GM18520 (cell line): ENCODE results near the gene B4GAT1.
"Not testable (repeated sequence)": the region's sequence is repeated elsewhere in the genome, so short reads cannot be mapped to it uniquely, and the experiment has no call there.

ENCODE experiments used
- ATAC-seq: cut with Tn5 transposase; IDR thresholded peaks from one replicate; pipeline ENCODE4 v1.9.1; 2021; ENCODE audit not compliant: unreplicated experiment

B4GAT1 gene

GRCh38 chr11:66311965-66312548 lies 35.4 kb downstream of the B4GAT1 start:
- peak; percentile 57 for ATAC-seq

- ATAC-seq, result no peak
Measured at GRCh38 chr11:66311470-66311964, 35.9 kb downstream of the B4GAT1 start.

DNA sequence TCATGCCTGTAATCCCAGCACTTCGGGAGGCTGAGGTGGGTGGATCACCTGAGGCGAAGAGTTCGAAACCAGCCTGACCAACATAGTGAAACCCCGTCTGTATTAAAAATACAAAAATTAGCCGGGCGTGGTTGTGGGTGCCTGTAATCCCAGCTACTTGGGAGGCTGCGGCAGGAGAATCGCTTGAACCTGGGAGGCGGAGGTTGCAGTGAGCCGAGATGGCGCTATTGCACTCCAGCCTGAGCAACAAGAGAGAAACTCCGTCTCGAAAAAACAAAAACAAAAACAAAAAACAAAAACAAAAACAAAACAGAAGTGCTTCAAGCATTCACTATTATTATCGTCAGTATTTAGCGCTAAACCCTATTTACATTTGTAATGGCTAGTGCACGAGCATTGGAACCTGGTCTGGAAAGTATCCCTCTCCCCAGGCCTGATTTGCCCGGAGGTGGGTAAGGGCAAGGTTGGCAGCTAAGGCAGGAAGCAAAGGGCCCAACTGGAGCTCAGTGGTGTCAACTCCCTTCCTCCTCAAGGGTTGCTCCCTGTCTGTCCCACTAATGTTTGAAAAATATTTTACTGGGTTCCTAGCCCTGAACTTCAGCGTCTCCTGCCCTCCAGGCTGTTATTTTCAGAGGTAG lies 36.5 kb downstream of the B4GAT1 start:
- ATAC-seq, result not testable (repeated sequence)

GRCh38 chr11:66310324-66310723 lies 37.1 kb downstream of the B4GAT1 start:
- no peak for ATAC-seq

DNA sequence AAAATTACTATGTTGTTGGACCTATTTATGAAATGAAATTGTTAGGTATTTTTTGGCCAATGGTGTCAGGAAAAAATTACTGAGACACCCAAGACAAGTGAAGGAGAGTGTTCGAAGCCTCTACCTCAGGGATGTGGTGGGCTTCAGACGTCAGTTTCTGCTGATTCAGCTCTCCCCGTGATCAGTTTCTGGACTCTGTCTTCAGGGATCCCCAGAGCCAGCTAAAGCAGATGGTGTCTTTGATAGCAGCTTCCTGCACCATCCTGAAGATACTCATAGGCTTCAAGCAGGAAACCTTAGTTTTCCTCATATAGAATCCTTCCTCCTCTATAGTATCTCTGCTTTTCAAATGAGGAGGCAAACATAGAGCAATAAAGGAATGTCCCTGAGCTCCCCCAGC lies 38.0 kb downstream of the B4GAT1 start:
- no peak for ATAC-seq

DNA sequence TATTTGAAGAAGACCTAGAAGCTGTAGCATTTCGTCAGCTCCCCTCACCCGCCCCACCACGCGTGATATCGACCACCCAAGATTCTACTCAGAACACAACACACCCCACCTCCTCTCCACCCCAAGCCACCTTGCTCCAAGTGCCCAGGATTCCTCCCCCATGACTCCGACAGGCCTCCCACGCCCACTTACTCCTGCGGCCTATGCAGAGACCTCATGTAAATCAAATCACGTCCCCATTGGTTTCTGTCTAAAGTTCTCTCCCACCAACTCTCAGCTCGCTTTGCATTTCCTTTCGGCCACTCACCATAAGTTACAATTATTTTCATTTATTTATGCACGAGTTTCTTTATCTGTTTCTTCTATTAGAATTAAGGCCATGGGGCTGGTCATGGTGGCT lies 44.8 kb downstream of the B4GAT1 start:
- no peak for ATAC-seq

- ATAC-seq, result no peak
Measured at GRCh38 chr11:66299186-66299585, 48.2 kb downstream of the B4GAT1 start.

GRCh38 chr11:66297610-66298009 lies 49.8 kb downstream of the B4GAT1 start:
- no peak for ATAC-seq
